ENCODE data around the gene SPATA9. TPM values are rescaled to one million over a fixed set of nuclear protein-coding genes. Genes with fewer than 3 reads are reported as not detected.

Gene SPATA9
- total and polyA plus RNA-seq, 9 of the 15 experiments (the other 6 are each of a cell fraction or from before 2014, with no cell fraction given): 0.16 to 5.5 (median 0.39) TPM; not detected in 3

DNA sequence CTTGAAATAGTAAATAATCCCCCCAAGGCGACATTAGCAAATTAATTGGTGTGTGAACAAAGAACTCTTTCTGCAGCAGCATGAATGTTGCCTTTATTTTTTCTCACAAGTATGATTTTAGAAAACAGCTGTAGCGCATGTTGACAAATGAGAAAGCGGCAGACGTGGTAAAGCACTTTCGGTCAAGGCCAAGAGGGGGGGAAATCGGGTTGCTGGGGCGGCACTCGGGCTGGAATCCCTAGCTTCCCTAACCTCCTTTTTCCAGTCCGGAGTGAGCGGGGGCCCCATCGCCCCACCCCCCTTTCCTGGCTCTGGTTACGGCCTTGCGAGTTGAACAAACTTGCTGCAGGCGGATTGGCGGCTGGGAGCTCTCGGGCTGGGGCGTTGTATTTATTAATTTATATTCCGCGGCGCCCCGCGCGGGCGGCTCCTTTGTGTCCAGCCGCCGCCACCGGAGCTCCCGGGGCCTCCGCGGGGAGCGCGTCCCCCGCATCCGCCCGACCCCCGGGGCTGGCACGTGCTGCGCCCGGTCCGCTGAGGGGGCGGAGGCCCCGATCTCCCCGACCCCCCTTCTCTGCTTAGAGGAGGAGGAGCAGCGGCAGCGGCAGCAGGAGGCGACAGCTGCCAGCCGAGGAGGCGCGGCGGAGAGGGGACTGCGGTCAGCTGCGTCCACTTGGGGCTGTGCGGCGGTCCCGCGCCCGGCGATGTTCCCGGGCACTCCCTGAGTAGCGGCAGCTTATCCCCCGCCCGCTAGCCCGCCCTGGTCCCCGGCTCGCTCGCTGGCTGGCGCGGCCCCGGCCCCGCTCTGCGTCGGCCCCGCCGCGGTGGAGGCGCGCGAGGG lies 48.2 kb upstream of the SPATA9 start, which contains the start of gene RHOBTB3 (continued):
- TF ChIP-seq, protein P1, sequence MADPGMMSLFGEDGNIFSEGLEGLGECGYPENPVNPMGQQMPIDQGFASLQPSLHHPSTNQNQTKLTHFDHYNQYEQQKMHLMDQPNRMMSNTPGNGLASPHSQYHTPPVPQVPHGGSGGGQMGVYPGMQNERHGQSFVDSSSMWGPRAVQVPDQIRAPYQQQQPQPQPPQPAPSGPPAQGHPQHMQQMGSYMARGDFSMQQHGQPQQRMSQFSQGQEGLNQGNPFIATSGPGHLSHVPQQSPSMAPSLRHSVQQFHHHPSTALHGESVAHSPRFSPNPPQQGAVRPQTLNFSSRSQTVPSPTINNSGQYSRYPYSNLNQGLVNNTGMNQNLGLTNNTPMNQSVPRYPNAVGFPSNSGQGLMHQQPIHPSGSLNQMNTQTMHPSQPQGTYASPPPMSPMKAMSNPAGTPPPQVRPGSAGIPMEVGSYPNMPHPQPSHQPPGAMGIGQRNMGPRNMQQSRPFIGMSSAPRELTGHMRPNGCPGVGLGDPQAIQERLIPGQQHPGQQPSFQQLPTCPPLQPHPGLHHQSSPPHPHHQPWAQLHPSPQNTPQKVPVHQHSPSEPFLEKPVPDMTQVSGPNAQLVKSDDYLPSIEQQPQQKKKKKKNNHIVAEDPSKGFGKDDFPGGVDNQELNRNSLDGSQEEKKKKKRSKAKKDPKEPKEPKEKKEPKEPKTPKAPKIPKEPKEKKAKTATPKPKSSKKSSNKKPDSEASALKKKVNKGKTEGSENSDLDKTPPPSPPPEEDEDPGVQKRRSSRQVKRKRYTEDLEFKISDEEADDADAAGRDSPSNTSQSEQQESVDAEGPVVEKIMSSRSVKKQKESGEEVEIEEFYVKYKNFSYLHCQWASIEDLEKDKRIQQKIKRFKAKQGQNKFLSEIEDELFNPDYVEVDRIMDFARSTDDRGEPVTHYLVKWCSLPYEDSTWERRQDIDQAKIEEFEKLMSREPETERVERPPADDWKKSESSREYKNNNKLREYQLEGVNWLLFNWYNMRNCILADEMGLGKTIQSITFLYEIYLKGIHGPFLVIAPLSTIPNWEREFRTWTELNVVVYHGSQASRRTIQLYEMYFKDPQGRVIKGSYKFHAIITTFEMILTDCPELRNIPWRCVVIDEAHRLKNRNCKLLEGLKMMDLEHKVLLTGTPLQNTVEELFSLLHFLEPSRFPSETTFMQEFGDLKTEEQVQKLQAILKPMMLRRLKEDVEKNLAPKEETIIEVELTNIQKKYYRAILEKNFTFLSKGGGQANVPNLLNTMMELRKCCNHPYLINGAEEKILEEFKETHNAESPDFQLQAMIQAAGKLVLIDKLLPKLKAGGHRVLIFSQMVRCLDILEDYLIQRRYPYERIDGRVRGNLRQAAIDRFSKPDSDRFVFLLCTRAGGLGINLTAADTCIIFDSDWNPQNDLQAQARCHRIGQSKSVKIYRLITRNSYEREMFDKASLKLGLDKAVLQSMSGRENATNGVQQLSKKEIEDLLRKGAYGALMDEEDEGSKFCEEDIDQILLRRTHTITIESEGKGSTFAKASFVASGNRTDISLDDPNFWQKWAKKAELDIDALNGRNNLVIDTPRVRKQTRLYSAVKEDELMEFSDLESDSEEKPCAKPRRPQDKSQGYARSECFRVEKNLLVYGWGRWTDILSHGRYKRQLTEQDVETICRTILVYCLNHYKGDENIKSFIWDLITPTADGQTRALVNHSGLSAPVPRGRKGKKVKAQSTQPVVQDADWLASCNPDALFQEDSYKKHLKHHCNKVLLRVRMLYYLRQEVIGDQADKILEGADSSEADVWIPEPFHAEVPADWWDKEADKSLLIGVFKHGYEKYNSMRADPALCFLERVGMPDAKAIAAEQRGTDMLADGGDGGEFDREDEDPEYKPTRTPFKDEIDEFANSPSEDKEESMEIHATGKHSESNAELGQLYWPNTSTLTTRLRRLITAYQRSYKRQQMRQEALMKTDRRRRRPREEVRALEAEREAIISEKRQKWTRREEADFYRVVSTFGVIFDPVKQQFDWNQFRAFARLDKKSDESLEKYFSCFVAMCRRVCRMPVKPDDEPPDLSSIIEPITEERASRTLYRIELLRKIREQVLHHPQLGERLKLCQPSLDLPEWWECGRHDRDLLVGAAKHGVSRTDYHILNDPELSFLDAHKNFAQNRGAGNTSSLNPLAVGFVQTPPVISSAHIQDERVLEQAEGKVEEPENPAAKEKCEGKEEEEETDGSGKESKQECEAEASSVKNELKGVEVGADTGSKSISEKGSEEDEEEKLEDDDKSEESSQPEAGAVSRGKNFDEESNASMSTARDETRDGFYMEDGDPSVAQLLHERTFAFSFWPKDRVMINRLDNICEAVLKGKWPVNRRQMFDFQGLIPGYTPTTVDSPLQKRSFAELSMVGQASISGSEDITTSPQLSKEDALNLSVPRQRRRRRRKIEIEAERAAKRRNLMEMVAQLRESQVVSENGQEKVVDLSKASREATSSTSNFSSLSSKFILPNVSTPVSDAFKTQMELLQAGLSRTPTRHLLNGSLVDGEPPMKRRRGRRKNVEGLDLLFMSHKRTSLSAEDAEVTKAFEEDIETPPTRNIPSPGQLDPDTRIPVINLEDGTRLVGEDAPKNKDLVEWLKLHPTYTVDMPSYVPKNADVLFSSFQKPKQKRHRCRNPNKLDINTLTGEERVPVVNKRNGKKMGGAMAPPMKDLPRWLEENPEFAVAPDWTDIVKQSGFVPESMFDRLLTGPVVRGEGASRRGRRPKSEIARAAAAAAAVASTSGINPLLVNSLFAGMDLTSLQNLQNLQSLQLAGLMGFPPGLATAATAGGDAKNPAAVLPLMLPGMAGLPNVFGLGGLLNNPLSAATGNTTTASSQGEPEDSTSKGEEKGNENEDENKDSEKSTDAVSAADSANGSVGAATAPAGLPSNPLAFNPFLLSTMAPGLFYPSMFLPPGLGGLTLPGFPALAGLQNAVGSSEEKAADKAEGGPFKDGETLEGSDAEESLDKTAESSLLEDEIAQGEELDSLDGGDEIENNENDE (IDR thresholded peaks at IDR 0.05; ENCODE audit: low read depth, low read length): no peak
- peak; percentile 51; the same call in 1 of the 2 replicates for TF ChIP-seq SMARCE1 (IDR thresholded peaks at IDR 0.05)
- TF ChIP-seq, protein P2, sequence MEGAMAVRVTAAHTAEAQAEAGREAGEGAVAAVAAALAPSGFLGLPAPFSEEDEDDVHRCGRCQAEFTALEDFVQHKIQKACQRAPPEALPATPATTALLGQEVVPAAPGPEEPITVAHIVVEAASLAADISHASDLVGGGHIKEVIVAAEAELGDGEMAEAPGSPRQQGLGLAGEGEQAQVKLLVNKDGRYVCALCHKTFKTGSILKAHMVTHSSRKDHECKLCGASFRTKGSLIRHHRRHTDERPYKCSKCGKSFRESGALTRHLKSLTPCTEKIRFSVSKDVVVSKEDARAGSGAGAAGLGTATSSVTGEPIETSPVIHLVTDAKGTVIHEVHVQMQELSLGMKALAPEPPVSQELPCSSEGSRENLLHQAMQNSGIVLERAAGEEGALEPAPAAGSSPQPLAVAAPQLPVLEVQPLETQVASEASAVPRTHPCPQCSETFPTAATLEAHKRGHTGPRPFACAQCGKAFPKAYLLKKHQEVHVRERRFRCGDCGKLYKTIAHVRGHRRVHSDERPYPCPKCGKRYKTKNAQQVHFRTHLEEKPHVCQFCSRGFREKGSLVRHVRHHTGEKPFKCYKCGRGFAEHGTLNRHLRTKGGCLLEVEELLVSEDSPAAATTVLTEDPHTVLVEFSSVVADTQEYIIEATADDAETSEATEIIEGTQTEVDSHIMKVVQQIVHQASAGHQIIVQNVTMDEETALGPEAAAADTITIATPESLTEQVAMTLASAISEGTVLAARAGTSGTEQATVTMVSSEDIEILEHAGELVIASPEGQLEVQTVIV (CRISPR knock-in tag; IDR thresholded peaks at IDR 0.05; ENCODE audit: borderline replicate concordance): no peak
- TF ChIP-seq, protein P3, sequence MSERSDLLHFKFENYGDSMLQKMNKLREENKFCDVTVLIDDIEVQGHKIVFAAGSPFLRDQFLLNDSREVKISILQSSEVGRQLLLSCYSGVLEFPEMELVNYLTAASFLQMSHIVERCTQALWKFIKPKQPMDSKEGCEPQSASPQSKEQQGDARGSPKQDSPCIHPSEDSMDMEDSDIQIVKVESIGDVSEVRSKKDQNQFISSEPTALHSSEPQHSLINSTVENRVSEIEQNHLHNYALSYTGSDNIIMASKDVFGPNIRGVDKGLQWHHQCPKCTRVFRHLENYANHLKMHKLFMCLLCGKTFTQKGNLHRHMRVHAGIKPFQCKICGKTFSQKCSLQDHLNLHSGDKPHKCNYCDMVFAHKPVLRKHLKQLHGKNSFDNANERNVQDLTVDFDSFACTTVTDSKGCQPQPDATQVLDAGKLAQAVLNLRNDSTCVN (CRISPR knock-in tag; IDR thresholded peaks at IDR 0.05): no peak
- no peak for TF ChIP-seq SRSF3 (IDR thresholded peaks at IDR 0.05; ENCODE audit: insufficient read depth, low read length)
- no peak for TF ChIP-seq SMARCA5 (IDR thresholded peaks at IDR 0.05)
- TF ChIP-seq, protein P4, sequence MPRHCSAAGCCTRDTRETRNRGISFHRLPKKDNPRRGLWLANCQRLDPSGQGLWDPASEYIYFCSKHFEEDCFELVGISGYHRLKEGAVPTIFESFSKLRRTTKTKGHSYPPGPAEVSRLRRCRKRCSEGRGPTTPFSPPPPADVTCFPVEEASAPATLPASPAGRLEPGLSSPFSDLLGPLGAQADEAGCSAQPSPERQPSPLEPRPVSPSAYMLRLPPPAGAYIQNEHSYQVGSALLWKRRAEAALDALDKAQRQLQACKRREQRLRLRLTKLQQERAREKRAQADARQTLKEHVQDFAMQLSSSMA (CRISPR knock-in tag; IDR thresholded peaks at IDR 0.05): no peak
- peak; percentile 44 for TF ChIP-seq PRPF4 (IDR thresholded peaks at IDR 0.05; ENCODE audit: insufficient read depth, low read depth, low read length, poor library complexity, severe bottlenecking)
- TF ChIP-seq ZKSCAN1 (IDR thresholded peaks at IDR 0.05; ENCODE audit: low read depth, low read length): peak; percentile 73
- no peak for TF ChIP-seq PPARD (CRISPR knock-in tag; IDR thresholded peaks at IDR 0.05)
- TF ChIP-seq NR1H2 (CRISPR knock-in tag; IDR thresholded peaks at IDR 0.05): no peak
